Panc1 (cell line): ENCODE measurements around the gene C2orf80. TPM values are rescaled to one million over a fixed set of nuclear protein-coding genes. Genes with fewer than 3 reads are reported as not detected.

ENCODE experiments used
- ATAC-seq: fragments of 200-7000 bp; cut with Tn5 transposase; 2 replicates; pipeline ENCODE4 v1.9.1; 2020; ENCODE audit warnings: mild to moderate bottlenecking, moderate library complexity
- BruUV-seq: library from RNA; stranded (reverse); fragments of 400-500 nt; replicated peaks from 2 replicates; lab custom pipeline; 2021; lab: Mats Ljungman, UMichigan
- CTCF ChIA-PET: fragments of 300-600 bp; sonication (Branson Sonifier 250); formaldehyde crosslinking; loops from one replicate; lab custom pipeline; 2022; ENCODE audit warnings: antibody characterized with exemption; lab: Charles Lee
- POLR2A ChIA-PET: fragments of 300-600 bp; sonication (Branson Sonifier 250); formaldehyde crosslinking; loops from one replicate; lab custom pipeline; 2022; ENCODE audit warnings: antibody characterized with exemption; lab: Charles Lee
- DNase-seq: peaks from one replicate; pipeline ENCODE4 v3.0.0-alpha.2; 2010; ENCODE audit warnings: low read depth, low spot score
- H3K27ac ChIP-seq: 2 replicates; pipeline ENCODE4 v1.5.1; 2011; ENCODE audit warnings: mild to moderate bottlenecking, low read length, inconsistent platforms
- H3K27me3 ChIP-seq: fragments of 200-500 bp; sonication (Bioruptor generic); 2 replicates; pipeline ENCODE4 v1.6.0; 2014; ENCODE audit warnings: low read length, inconsistent platforms; ENCODE audit not compliant: control insufficient read depth, insufficient read depth
- H3K36me3 ChIP-seq: fragments of 200-500 bp; sonication (Bioruptor generic); 2 replicates; pipeline ENCODE4 v1.5.1; 2014; ENCODE audit warnings: inconsistent platforms, mild to moderate bottlenecking, low read length, moderate library complexity; ENCODE audit not compliant: control insufficient read depth, insufficient read depth
- H3K4me1 ChIP-seq: 2 replicates; pipeline ENCODE4 v1.5.1; 2011; ENCODE audit warnings: inconsistent platforms, mild to moderate bottlenecking, low read length, moderate library complexity; ENCODE audit not compliant: control insufficient read depth, insufficient read depth
- H3K4me3 ChIP-seq, 2 experiments: 2 replicates each; pipeline ENCODE4 v1.5.1; 2011 to 2012; ENCODE audit warnings: low read depth in 2 of 2, low read length in 2 of 2, mild to moderate bottlenecking in 2 of 2, inconsistent platforms in 1 of 2, moderate library complexity in 1 of 2
- H3K9me3 ChIP-seq: fragments of 200-500 bp; sonication (Bioruptor generic); 2 replicates; pipeline ENCODE4 v1.5.1; 2014; ENCODE audit warnings: low read depth, mild to moderate bottlenecking, inconsistent platforms, low read length, moderate library complexity; ENCODE audit not compliant: control insufficient read depth, insufficient read depth
- CTCF ChIP-seq: fragments of 450-650 bp; IDR thresholded peaks from 2 replicates; pipeline ENCODE4 v1.5.1; 2017; ENCODE audit warnings: mild to moderate bottlenecking
- POLR2AphosphoS5 ChIP-seq: IDR thresholded peaks from 2 replicates; pipeline ENCODE4 v1.6.1; 2012; ENCODE audit warnings: mild to moderate bottlenecking, low read depth, low read length, moderate library complexity
- REST ChIP-seq, 2 experiments: IDR thresholded peaks; 2 replicates each; pipeline ENCODE4 v1.6.1; 2011 to 2012; ENCODE audit warnings: low read depth in 2 of 2, control low read depth in 1 of 2, low read length in 1 of 2, mild to moderate bottlenecking in 1 of 2, moderate library complexity in 1 of 2; ENCODE audit not compliant: insufficient read depth in 1 of 2
- SIN3A ChIP-seq: IDR thresholded peaks from 2 replicates; pipeline ENCODE4 v1.6.1; 2012; ENCODE audit warnings: low read depth, mild to moderate bottlenecking, low read length, moderate library complexity, borderline replicate concordance; ENCODE audit not compliant: insufficient read depth
- TCF7L2 ChIP-seq: IDR thresholded peaks from 2 replicates; pipeline ENCODE4 v1.6.1; 2011; ENCODE audit warnings: mild to moderate bottlenecking, low read depth, low read length, inconsistent platforms
- in situ Hi-C: cut with HindIII; loops from 2 replicates; pipeline ENCODE4 v1.10.0; 2016; ENCODE audit warnings: low sequenced_read_pairs, low pct_unique_long_range_greater_than_20kb
- intact Hi-C: fragments of 100-400 bp; cut with micrococcal nuclease; formaldehyde crosslinking; loops from one replicate; pipeline ENCODE4 v1.10.0; 2022; ENCODE audit not compliant: unreplicated experiment
- total RNA-seq: library from RNA; stranded (reverse); gene quantifications from one replicate; pipeline ENCODE4 v1.2.1, GENCODE V29; 2021; ENCODE audit not compliant: unreplicated experiment

Gene C2orf80
- total RNA-seq, 1 experiment from 2014 or later = not detected

- in situ Hi-C loops = no loop called here
- BruUV-seq = no TSS peak
- no peak for ATAC-seq
- H3K4me3 ChIP-seq = no peak overlapping the region
- no peak for DNase-seq
- intact Hi-C loops = no loop called here
- no peaks in the 10 kb centered on the region for H3K4me1 ChIP-seq
- no peak overlapping the region for H3K27ac ChIP-seq
- TF ChIP-seq CTCF = no peak
- no peak for TF ChIP-seq REST (IDR thresholded peaks at IDR 0.05; ENCODE audit: insufficient read depth in 1 of 2, low read depth in 2 of 2, low read length in 1 of 2)
- no peak for TF ChIP-seq SIN3A
- TF ChIP-seq TCF7L2 = no peak
- no peak for TF ChIP-seq POLR2AphosphoS5
- no peaks in the 10 kb centered on the region for H3K36me3 ChIP-seq
- H3K27me3 ChIP-seq = no peaks in the 10 kb centered on the region
- no peaks in the 10 kb centered on the region for H3K9me3 ChIP-seq
- ChIA-PET POLR2A (interaction anchor here (0.6 kb wide), 1 partner anchor 991 kb away, joined by 3 read pairs; no protein-coding TSS in a partner anchor), CTCF (no interaction called here)
These were observed 53.8 kb downstream of the C2orf80 start for GRCh38 chr2:208135794-208136715.

- H3K27me3 ChIP-seq = no peaks in the 10 kb centered on the region
- ChIA-PET POLR2A (interaction anchor here (0.6 kb wide), 1 partner anchor 992 kb away, joined by 3 read pairs; no protein-coding TSS in a partner anchor), CTCF (no interaction called here)
- H3K9me3 ChIP-seq = no peaks in the 10 kb centered on the region
- ATAC-seq (no peak), DNase-seq (no peak)
- BruUV-seq = no TSS peak
- H3K36me3 ChIP-seq = no peaks in the 10 kb centered on the region
- no peak for TF ChIP-seq POLR2AphosphoS5
- TF ChIP-seq CTCF = no peak
- TF ChIP-seq REST (IDR thresholded peaks at IDR 0.05; ENCODE audit: insufficient read depth in 1 of 2, low read depth in 2 of 2, low read length in 1 of 2) = no peak
- TF ChIP-seq SIN3A = no peak
- no peak for TF ChIP-seq TCF7L2
- no peak overlapping the region for H3K4me3 ChIP-seq
- intact Hi-C loops = no loop called here
- H3K27ac ChIP-seq = no peak overlapping the region
- H3K4me1 ChIP-seq = no peaks in the 10 kb centered on the region
- in situ Hi-C loops = no loop called here
These were observed 54.8 kb downstream of the C2orf80 start for GRCh38 chr2:208134928-208135586.
